OCI-LY3 (cell line): Measurements from ENCODE around the gene MRAP.

Experiments used
- EZH2phosphoT487 ChIP-seq: fragments of 200-600 bp; shearing (Covaris generic); IDR thresholded peaks from 2 replicates; pipeline ENCODE4 v1.6.1; 2018; ENCODE audit warnings: antibody characterized with exemption, mixed run types, low read depth
- TF ChIP-seq, protein P1 (sequence below): fragments of 200-600, 300-600 bp; sonication (generic); IDR thresholded peaks from 2 replicates; pipeline ENCODE4 v1.5.1; 2014; ENCODE audit warnings: antibody characterized with exemption, low read length, low read depth

GRCh38 chr21:32347977-32348376, 49.3 kb downstream of the MRAP start:
- TF ChIP-seq, protein P1, sequence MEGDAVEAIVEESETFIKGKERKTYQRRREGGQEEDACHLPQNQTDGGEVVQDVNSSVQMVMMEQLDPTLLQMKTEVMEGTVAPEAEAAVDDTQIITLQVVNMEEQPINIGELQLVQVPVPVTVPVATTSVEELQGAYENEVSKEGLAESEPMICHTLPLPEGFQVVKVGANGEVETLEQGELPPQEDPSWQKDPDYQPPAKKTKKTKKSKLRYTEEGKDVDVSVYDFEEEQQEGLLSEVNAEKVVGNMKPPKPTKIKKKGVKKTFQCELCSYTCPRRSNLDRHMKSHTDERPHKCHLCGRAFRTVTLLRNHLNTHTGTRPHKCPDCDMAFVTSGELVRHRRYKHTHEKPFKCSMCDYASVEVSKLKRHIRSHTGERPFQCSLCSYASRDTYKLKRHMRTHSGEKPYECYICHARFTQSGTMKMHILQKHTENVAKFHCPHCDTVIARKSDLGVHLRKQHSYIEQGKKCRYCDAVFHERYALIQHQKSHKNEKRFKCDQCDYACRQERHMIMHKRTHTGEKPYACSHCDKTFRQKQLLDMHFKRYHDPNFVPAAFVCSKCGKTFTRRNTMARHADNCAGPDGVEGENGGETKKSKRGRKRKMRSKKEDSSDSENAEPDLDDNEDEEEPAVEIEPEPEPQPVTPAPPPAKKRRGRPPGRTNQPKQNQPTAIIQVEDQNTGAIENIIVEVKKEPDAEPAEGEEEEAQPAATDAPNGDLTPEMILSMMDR: no peak
- no peak for TF ChIP-seq EZH2phosphoT487
